NCI-H2029 (cell line): ENCODE measurements around the gene KNOP1.

Source experiments
- DNase-seq: peaks from one replicate; lab custom pipeline; 2025; lab: John Stamatoyannopoulos, UW

Gene KNOP1

DNA sequence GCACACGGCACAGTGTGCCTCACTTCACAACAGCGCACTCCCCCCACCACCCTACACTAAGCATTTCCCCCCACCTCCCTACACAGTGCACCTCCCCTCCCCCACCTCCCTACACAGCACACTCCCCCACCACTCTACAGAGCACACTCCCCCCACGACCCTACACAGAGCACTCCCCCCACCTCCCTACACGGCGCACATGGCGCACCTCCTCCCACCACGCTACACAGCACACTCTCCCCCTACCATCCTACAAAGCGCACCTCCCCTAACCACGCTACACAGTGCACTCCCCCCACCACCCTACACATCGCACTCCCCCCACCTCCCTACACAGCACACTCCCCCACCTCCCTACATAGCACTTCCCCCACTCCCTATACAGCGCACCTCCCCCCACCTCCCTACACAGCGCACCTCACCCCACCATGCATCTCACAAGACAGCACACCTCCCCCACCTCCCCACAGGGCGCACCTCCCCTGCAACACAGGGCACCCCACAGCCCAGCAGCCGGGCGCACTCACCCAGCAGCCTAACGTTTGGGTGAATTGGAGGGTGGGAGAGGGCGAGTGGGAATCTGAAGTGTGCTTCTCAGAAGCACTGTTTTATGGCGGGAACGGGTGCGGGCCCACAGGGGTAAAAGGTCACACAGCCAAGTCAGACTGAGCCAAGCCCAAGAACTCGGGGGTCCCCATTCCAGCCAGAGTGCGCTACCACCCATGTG lies 10.3 kb downstream of the KNOP1 start:
- no peak for DNase-seq

- no peak for DNase-seq
These were observed 11.2 kb downstream of the KNOP1 start for GRCh38 chr16:19706846-19707245.

DNA sequence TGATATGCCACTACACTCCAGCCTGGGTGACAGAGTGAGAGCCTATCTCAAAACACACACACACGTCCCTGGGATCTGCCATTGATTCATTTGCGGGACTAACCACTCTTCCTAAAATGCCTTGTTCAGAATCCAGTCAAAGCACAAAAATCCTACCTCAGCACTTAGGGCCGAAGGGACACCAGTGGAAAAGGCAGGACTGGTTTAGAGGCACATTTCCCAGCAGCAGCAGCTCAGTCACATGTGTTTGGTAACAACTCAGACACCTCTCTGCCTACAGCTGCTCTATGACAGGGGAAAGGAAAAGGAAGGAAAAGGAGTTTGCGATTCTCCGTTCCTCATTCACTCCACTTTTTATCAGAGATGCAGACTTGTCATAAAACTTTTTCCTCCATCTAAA lies 12.2 kb downstream of the KNOP1 start:
- no peak for DNase-seq

DNA sequence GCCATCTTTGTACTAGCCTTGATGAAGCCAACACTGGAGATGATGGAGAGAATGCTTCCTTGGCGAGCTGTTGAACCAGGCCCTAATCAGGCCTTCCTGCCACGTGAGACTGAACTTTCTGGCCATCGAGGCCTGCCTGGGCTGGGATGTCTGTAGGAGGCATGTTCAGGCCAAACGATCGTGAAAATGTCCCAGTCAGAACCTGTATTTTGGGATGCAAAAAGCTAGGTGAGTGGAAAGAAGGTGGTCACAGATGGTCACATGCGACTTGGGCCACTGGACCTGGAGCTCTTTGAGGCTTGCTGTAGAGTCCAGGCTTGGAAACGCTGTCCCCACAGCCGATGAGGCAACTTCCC lies 12.9 kb downstream of the KNOP1 start:
- no peak for DNase-seq

DNA sequence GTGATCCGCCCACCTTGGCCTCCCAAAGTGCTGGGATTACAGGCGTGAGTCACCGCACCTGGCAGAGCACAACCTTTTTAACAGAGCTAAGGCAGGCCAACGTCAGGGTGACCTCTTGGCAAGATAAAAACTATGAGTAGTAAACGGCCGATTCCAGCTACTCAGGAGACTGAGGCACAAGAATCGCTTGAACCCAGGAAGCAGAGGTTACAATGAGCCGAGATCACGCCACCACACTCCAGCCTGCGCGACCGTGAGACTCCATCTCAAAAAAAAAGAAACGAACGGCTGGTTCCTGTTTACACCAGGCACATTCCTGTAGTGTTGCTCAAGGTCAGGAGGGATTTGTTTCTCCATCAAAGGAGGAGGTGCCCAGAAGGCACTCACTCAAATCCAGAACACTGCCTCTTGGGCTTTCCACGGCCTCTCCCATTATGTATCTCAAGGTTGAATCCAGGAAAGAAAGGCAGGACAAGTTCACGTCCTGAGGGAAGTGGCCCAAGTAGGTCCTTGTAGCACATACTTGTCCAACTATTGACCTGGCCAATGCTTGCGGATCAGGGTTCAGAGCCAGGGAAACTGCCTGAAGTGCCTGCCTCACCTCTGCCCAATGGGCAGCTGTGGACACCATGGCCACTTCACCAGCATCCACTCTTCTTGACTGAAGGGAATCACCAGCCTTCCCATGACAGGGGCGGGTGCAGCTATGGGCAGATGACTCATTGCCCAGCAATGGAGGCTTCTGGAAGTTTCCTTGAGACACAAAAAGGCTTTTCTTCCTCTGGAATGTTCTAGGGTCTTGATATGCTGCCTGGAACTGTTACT lies 13.5 kb downstream of the KNOP1 start:
- no peak for DNase-seq

- DNase-seq = no peak
These were observed 14.7 kb downstream of the KNOP1 start for GRCh38 chr16:19703172-19703889.

DNA sequence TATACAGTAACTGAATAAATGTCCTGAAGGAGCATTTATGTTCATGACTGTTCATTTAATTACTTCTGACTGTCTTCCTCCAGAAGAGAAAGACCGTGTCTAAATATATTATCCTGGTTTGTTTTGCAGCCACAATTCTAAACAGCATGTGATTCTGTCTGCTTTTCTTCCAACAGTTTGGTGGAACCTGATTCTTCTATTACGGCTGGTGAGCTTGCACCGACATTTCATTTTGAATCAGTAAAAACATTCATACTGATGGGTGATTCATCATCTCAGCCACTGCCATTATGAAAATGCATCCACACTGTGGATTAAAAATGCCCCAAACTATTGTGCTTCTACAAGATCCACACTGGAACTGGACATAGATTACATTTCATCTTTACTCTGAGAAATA lies 16.9 kb downstream of the KNOP1 start:
- no peak for DNase-seq

DNA sequence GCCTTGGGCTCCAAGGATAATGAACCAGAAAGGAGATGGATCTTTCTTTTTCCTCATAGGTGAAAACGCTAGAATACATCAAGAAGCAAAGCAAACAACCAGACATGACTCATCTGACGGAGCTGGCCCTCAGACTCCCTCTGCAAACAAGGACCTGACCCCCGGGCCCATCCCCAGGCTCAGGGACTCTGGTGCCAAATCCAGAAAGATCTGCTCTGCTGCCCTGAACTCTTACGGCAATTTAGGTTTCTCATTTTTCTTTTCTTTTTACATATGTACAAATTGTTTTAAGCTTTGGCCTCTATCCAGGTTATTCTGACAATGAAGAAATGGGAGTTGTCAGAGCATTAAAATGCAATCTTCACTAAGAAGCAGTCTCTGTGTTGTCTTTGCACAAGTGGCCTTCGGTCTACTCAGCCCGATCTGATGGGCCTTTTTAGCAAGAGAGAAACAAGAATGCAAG lies 17.7 kb downstream of the KNOP1 start:
- DNase-seq = peak; percentile 78

DNA sequence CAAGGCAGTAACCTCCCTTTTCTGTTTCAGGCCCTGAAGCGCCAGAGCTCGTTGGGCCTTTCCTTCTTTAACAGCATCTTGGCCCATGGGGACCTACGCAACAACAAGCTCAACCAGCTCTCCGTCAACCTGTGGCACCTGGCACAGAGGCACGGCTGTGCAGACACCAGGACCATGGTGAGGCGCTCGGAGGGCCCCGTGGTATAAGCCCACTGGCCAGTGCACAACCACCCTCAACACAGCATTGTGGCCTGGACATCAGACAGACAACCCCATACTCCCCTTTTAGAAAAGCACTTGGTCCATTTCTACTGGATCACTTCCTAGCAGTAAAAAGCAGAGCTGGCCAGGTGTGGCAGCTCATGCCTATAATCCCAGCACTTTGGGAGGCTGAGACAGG lies 18.6 kb downstream of the KNOP1 start:
- no peak for DNase-seq

DNA sequence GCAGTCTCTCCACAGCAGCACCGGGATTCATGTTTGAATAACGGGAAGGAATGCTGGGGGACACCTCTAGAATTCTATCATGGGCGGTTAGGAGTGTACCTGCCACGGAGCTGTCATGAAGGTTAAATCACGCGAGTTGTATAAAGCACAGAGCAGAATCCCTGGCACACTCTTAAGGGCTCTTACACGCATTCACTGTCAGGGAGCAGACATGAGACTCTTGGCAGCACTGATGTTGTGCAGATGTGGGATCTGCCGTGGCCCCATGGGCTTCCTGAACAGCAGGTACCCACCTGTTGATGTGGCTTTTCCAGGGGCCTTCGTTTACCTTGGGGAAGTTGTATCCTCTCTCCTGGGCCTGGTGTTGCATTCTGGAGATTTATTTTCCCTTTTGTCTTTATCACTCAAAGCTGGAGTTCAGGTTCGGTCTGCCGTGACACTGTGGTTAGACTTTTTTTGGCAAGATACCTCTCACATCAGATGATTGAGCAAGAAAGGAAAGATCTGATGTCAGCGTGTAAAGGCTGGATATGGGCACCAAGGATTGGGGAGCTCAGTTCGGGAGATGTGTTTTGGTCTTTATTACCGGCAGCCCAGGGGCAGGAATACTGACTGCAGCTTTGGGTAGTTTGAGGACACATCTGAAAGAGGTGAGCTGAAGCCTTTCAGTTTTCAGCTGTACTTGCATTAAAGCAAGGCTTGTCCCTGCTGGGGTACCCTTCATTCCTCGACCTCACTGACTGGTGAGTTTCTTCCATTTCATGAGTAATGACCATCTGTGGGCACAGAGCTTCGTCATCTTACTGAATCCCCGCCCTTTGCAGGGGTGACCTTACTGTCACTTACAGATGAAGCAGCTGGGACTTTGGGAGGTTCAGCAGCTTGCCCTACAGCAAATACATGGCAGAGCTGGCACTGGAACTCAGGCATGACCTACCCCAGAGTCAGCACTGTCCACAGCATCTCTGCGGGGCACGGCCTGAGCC lies 19.3 kb downstream of the KNOP1 start:
- DNase-seq = no peak

DNA sequence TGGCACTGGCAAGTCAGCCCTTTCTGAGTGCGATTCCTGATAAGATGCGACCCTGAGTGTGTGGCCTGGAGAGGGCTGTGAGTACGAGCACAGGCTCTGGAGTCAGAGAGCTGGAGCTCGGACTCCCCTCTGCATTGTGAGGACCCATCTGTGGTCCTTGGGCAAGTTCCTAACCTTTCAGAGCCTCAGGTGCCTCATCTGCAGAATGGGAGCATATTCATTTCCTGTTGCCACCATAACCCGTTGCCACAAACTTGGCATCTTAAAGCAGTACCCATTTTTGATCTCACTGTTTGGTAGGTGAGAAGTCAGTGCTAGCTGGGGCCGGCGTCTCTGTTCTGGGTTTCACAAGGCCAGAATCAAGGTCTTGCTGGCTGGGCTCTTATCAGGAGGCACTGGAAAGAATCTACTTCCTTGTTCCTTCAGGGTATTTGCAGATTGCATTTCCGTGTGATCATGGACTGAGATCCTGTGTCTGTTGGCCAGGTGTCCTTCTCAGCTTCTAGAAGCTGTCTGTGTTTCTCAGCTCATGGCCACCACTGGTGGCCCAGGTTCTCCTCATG lies 20.2 kb downstream of the KNOP1 start:
- DNase-seq = peak; percentile 22

DNA sequence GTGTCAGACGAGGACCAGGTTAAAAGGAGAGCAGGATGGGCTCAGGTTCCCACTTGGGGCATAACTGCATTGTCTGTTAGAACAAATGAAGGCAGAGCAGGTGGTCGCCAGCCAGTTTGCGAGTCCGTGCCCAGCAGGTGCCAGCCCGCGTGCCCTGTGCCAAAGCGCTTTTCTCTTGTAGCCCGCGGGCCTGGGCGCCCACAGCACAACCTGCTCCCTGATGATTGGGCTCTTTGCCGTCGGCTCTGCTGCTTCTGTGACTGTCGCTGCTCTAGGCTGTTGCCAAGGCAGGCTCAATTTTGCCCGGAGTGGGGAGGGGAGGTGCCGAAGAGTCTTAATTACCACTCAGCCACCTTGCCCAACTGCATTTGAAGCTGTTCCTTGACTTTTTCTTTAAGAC lies 21.1 kb downstream of the KNOP1 start:
- DNase-seq = peak; percentile 69

DNA sequence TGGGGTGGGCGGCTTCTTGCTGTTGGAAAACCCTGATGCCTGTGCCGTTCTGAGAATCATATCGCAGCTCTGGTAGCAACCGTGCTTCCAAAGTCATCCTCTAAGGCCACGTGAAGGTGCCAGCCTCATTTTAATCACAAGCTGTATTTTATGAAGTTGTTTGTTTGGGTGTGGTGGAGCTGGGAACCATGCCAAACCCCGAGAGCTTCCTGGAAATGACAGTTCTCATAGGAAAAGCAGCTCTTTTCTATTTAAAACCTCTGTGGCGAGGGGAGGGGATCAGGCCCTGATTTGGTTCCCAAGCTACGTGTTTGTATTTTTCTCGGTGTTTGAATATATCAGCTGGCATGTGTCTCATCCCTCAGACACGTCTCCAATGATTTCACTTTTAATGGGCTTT lies 21.7 kb downstream of the KNOP1 start:
- DNase-seq = peak; percentile 90

GRCh38 chr16:19694989-19695388 lies 23.0 kb downstream of the KNOP1 start:
- no peak for DNase-seq

DNA sequence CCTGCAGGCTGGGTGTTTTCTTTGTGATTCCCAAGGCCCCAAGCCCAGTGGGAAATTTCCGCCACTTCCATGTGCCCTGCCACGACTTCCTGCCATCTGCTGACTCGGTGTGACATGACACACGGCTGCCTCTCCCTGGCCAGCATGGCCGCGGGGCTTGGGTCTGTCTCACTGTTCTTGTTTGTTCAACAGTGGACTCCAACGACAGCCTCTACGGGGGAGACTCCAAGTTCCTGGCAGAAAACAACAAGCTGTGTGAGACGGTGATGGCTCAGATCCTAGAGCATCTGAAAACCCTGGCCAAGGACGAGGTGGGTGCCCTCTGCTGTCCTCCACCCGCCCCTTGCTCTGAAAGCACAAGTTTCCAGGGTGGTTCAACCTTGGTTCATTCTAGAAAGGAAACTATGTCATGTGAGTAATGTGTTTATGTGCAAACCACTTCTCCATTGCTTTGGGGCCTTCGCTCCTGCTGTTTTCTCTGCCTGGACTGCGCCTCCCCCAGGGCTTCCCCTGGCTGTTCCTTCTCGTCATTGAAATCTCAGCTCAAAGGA lies 26.8 kb downstream of the KNOP1 start:
- DNase-seq = no peak

DNA sequence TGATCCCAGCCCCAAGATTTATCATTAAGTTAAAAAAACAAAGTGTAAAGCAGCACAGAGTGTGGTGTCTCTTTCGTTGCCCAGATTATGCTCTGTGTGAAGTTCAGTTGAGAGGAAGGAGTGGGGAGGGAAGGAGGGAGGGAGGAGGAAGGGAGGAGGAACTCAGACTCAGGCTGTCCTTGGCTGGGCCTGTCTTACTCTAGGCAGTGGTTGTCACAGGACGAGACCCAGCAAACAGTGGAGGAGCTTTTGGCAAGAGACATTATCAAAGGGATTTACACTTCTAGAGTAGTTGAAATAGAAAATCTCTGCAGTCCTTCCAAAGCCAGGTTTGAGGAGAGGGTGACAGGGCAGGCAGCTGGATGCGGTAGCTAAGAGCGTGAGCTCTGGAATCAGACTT lies 27.8 kb downstream of the KNOP1 start:
- no peak for DNase-seq

DNA sequence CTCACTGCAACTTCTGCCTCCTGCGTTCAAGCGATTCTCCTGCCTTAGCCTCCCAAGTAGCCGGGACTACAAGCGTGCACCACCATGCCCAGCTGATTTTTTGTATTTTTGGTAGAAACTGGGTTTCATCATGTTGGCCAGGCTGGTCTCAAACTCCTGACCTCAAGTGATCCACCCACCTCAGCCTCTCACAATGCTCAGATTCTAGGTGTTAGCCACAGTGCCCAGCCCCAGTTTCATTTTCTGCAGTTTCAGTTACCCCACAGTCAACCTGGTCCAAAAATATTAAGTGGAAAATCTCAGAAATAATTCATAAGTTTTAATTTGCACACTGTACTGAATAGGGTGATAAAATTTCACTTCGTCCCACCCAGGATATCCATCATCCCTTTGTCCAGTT lies 28.7 kb downstream of the KNOP1 start:
- DNase-seq = no peak

- no peak for DNase-seq
These were observed 29.5 kb downstream of the KNOP1 start for GRCh38 chr16:19688396-19689024.

GRCh38 chr16:19687279-19687678 lies 30.7 kb downstream of the KNOP1 start:
- DNase-seq = no peak

DNA sequence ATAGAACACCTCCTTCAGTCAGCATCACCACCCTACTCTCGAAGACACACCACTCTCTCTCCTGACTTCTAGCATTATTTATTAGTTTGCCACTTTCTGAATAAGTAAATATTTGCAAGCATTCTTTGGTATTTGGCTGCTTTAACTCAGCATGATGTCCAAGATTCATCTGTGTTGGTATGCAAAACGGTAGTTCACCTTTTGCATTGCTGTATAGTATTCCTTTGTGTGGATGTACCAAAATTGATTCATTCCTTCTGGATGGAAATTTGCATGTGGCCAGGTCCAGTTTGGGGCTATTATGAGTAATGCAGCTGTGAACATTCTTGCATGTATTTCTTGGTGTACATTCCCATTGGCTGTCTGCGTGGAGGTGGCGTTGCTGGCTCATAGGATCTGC lies 32.9 kb downstream of the KNOP1 start:
- no peak for DNase-seq
